ENCODE measurements around the gene CCL28. TPM values are rescaled to one million over a fixed set of nuclear protein-coding genes. Genes with fewer than 3 reads are reported as not detected.
"Not testable (repeated sequence)": the region's sequence is repeated elsewhere in the genome, so short reads cannot be mapped to it uniquely, and the experiment has no call there.

Gene CCL28
- total RNA-seq, 2 donors from 2014 or later, result 4.0 to 4.8 TPM

GRCh38 chr5:43365155-43365554 is 47.0 kb downstream of the CCL28 start:
- intact Hi-C loops (cut with DNase I); DNase-seq (ENCODE audit: low spot score): not testable (repeated sequence)

GRCh38 chr5:43363445-43364152 is 48.6 kb downstream of the CCL28 start:
- DNase-seq (ENCODE audit: low spot score), result no peak
- intact Hi-C loops (cut with DNase I), result no loop called here

DNA sequence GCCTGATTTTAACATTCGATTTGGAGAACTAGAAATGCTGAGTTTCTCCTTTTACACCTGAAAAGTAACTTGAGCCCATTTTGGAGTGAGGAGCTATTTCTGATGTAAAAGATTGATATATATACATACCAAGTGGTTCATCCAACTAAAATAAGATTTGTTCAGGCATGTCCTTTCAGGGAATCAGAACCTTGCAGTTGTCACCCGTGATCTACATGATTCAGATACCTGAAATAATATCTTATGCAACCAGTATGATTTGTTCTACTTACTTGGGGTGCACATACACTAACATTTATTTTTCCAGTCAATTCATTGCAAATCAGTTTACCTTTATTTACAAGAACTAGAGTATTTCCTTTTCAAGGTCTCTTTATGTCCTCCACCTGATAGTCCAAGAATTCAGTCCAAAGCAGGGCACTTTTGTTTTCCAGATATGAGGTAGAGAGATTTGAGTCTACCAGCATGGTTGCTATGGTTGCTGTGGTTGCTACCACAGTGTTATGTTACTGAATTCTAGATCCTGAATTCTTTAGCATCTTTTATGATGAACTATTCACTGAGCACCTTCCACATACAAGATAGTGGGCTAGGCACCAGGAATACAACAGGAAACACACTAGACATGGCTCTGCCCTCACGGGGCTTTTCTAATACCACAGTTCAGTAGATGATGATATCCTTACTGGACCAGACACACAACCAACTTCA is 49.3 kb downstream of the CCL28 start:
- intact Hi-C loops (cut with DNase I), result no loop called here
- no peak for DNase-seq (ENCODE audit: low spot score)

DNA sequence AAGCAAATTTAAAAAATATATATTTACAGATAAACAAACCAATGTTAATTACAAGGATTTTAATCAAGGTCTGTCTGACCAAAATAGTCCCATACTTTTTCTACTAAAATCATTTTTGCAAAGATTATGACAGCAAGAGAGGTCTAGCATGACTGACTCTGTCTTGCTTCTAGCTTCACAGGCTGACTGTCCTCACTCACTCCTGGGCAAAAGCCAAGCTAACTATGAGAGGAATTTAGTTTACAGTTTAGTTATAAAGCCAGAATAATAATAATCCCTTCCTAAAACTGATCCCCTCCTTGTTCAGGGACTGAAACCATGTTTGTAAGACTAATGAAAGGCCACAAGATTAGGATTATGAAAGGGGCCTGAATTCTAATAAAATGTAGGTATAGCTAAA is 53.5 kb downstream of the CCL28 start:
- no peak for DNase-seq (ENCODE audit: low spot score)
- intact Hi-C loops (cut with DNase I), result no loop called here

DNA sequence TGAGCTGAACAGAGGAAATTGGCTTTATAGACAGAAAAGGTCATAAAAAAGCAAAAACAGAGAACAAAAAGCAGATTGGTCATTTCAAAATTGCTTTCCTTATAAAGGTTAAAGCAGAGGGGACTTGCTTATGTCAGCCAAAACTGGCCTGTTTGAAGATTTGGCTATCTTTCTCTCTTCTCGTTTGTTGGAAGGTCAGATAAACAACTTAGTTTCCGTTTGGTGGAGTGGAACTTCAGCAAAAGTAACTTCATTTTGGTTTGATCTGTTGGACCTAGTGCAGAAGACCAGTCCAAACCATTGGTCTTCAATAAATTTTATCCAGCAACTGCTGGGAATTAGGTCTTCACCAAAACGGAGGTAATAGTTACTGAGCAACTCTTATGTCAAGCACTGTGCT is 53.9 kb downstream of the CCL28 start:
- no peak for DNase-seq (ENCODE audit: low spot score)
- intact Hi-C loops (cut with DNase I), result no loop called here

- DNase-seq (ENCODE audit: low spot score), result no peak
Measured at GRCh38 chr5:43357878-43358281, 54.3 kb downstream of the CCL28 start.

DNA sequence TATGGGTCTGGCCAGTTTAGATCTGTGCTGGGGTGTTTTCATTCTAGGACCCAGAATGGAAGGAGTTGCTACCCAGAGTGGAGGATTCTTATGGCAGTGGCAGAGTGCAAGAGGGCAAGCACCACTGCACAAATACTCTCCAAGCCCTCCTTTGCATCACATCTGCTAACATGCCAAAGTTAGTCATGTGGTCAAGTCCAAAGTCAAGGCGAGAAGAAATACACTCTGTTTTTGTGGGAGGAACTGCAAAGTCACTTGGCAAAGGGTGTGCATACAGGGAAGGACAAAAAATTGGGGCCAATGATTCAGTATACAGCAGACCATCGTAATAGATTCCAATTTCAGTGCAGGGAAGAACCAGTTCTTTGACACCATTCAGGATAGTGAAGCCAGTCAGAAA is 55.1 kb downstream of the CCL28 start:
- intact Hi-C loops (cut with DNase I), result no loop called here
- no peak for DNase-seq (ENCODE audit: low spot score)

More at GRCh38 chr5:43357878-43358281, 54.3 kb downstream of the CCL28 start:
- intact Hi-C loops (cut with DNase I), result no loop called here

- intact Hi-C loops (cut with DNase I), result no loop called here
- no peak for DNase-seq (ENCODE audit: low spot score)
Measured at GRCh38 chr5:43354774-43355173, 57.4 kb downstream of the CCL28 start.

- no peak for DNase-seq (ENCODE audit: low spot score)
- intact Hi-C loops (cut with DNase I), result no loop called here
Measured at GRCh38 chr5:43353668-43354067, 58.5 kb downstream of the CCL28 start.

DNA sequence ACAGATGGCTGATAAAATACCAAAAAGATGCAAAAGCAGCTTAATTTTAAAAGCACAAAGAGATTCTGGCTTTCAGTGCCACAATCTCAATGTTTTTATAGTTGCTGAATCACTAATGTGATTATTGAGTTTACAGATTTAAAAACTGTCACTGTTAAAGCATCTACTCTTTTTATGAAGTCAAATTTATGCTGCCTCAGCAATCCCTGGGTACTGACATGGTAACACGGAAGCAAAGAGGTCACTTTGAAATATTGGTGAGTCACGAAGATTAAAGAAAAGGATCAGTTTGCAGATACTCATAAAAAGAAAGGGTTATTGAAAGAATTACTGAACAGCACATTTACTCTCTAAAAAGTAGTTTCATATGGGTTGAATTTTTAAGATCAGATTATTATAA is 59.3 kb downstream of the CCL28 start:
- intact Hi-C loops (cut with DNase I), result no loop called here
- no peak for DNase-seq (ENCODE audit: low spot score)

DNA sequence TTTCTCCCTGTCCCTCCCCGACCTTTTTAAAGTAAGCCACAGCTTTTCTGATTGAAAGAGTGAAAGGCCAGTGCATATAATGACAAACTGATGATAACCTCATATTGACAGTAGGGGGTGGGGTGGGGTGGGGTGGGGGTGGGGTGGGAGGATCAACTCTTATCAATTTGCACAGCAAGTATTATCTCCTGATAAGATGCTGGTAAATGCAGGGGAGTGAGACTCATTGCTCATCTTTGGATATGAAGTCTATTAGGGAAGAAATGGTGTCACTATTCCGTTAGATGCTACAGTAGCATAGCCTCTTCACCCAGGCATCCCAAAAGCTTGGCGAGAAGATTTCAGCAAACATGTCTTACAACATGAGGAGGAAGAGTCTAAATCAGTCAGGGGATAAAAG is 60.1 kb downstream of the CCL28 start:
- intact Hi-C loops (cut with DNase I), result no loop called here
- no peak for DNase-seq (ENCODE audit: low spot score)

DNA sequence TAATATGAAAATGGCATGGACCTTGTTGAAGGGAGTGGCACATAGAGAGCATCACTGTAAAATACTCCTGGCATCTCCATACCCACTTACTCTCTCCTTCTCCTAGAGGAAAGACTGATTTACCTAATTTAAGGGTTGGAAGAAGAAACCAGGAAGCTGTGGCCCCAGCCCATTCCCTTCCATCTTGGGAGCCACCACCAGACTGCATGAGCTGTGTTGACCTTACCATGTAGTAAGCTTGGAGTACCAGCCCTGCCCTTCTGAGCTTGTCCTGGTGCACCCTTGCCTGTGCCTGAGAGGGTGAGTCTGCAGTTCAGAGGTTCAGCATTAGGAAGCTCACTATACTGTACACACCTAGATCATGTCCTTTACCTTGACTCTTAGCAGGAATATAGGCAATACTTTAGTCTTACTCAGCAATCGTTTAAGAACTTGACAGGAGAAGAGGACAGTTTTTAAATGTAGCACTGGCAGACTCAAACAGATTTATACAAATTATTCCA is 63.3 kb downstream of the CCL28 start:
- DNase-seq (ENCODE audit: low spot score), result no peak
- intact Hi-C loops (cut with DNase I), result no loop called here

- intact Hi-C loops (cut with DNase I), result no loop called here
- no peak for DNase-seq (ENCODE audit: low spot score)
Measured at GRCh38 chr5:43348207-43348606, 64.0 kb downstream of the CCL28 start.

DNA sequence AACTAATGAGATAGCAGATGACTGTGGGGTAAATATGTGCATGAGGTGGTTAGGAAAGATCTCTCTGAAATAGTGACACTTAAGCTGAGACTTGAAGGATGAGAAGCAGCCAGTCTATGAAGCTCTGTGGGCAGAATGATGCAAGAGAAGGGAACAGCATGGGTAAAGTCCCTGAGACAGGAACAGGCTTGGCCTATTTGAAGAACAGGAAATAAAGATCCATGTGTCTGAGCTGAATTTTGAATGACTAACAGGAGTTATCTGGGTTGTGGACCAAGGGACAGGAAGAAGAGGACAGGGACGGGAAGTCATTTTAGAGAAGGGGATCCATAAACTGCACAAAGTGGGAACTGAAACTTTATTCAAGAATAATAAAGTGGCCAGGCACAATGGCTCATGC is 73.3 kb downstream of the CCL28 start:
- intact Hi-C loops (cut with DNase I), result no loop called here
- DNase-seq (ENCODE audit: low spot score), result no peak

DNA sequence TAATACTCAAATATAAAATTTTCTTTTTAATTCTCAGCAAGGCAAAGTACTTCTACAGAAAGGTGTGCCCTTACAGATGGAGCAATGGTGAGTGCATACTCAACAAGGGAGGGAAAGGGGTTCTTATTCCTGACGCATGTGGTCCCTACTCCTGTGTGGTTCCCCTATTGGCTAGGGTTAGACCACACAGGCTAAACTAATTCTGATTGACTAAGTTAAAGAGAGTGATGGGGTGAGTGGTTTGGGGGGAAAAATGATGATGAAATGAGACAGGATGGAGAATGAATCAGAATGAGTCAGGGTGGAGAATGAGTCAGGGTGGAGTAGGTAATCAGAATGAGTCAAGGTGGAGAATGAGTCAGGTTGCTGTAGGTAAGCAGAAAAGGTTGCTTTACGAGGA is 76.0 kb downstream of the CCL28 start:
- intact Hi-C loops (cut with DNase I), result no loop called here
- DNase-seq (ENCODE audit: low spot score), result no peak

DNA sequence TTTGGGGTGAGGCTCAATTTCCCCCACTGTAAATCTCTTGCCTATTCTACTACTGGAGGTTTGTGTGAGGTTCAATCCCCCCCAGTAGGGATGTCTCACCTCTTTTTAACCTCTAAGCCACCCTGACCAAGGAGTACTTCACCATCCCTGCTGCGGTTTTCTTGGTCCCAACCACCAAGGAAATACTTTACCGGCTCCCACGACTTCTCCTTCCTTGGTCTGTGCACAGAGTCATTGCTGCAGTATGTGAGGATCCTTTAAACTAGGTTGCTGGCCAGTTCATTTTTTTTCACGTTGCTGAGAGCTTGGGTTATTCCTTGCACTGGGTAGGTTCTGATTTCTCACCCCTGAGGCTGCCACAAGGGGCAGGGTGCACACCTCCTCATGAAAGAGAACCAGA is 76.5 kb downstream of the CCL28 start:
- intact Hi-C loops (cut with DNase I), result no loop called here
- DNase-seq (ENCODE audit: low spot score), result no peak

- DNase-seq (ENCODE audit: low spot score), result no peak
- intact Hi-C loops (cut with DNase I), result no loop called here
Measured at GRCh38 chr5:43332401-43332800, 79.8 kb downstream of the CCL28 start.
